ENCODE data around the gene GRB10.

The GRB10 gene

GRCh38 chr7:50667789-50668226, 114.9 kb downstream of the GRB10 start:
- no peak for DNase-seq (ENCODE audit: low read depth)

GRCh38 chr7:50667338-50667737, 115.4 kb downstream of the GRB10 start:
- no peak for DNase-seq (ENCODE audit: low read depth)

GRCh38 chr7:50666124-50666496, 116.6 kb downstream of the GRB10 start:
- DNase-seq (ENCODE audit: low read depth): no peak

GRCh38 chr7:50665403-50666123, 117.1 kb downstream of the GRB10 start:
- DNase-seq (ENCODE audit: low read depth): no peak

GRCh38 chr7:50664937-50665336, 117.8 kb downstream of the GRB10 start:
- no peak for DNase-seq (ENCODE audit: low read depth)

GRCh38 chr7:50664461-50664922, 118.2 kb downstream of the GRB10 start:
- peak; percentile 11 for DNase-seq (ENCODE audit: low read depth)

- no peak for DNase-seq (ENCODE audit: low read depth)
Observed at GRCh38 chr7:50663396-50664102, 119.1 kb downstream of the GRB10 start.

- no peak for DNase-seq (ENCODE audit: low read depth)
Observed at GRCh38 chr7:50662996-50663395, 119.7 kb downstream of the GRB10 start.

GRCh38 chr7:50662041-50662694, 120.5 kb downstream of the GRB10 start:
- peak; percentile 6 for DNase-seq (ENCODE audit: low read depth)

- no peak for DNase-seq (ENCODE audit: low read depth)
Observed at GRCh38 chr7:50661345-50662040, 121.2 kb downstream of the GRB10 start.

- no peak for DNase-seq (ENCODE audit: low read depth)
Observed at GRCh38 chr7:50660830-50661175, 121.9 kb downstream of the GRB10 start.

- DNase-seq (ENCODE audit: low read depth): peak; percentile 42
Observed at GRCh38 chr7:50660040-50660829, 122.5 kb downstream of the GRB10 start.

- DNase-seq (ENCODE audit: low read depth): no peak
Observed at GRCh38 chr7:50659329-50659965, 123.2 kb downstream of the GRB10 start.

- no peak for DNase-seq (ENCODE audit: low read depth)
Observed at GRCh38 chr7:50658696-50659095, 124.0 kb downstream of the GRB10 start.

GRCh38 chr7:50657912-50658311, 124.8 kb downstream of the GRB10 start:
- no peak for DNase-seq (ENCODE audit: low read depth)

- no peak for DNase-seq (ENCODE audit: low read depth)
Observed at GRCh38 chr7:50657341-50657873, 125.3 kb downstream of the GRB10 start.

- DNase-seq (ENCODE audit: low read depth): no peak
Observed at GRCh38 chr7:50656141-50656895, 126.4 kb downstream of the GRB10 start.

GRCh38 chr7:50655490-50655889, 127.2 kb downstream of the GRB10 start:
- no peak for DNase-seq (ENCODE audit: low read depth)

- no peak for DNase-seq (ENCODE audit: low read depth)
Observed at GRCh38 chr7:50655020-50655419, 127.7 kb downstream of the GRB10 start.

- no peak for DNase-seq (ENCODE audit: low read depth)
Observed at GRCh38 chr7:50653981-50654425, 128.7 kb downstream of the GRB10 start.

All from T-helper 22 cell (primary cell).